ENCODE measurements around the gene KCTD15. TPM values are rescaled to one million over a fixed set of nuclear protein-coding genes. Genes with fewer than 3 reads are reported as not detected.

The KCTD15 gene
- total and polyA plus RNA-seq, 5 donors from 2014 or later = 0.28 to 1.3 (median 0.72) TPM; not detected in 1

GRCh38 chr19:33819880-33820781 lies 23.5 kb downstream of the KCTD15 start:
- no peaks in the 10 kb centered on the region for H3K36me3 ChIP-seq (ENCODE audit: control insufficient read depth, insufficient read depth, low read length)
- Mint-ChIP-seq H3K4me3 (peak overlapping the region; percentile 38 to 72 (median 54)), H3K9me3 (peaks cover 0 to 2% (median 0%) of the 10 kb centered on the region in 7 donors), H3K36me3 (no peaks in the 10 kb centered on the region), H3K4me1 (peaks cover 0 to 17% (median 10%) of the 10 kb centered on the region in 4 donors), H3K27ac (no peak overlapping the region), H3K27me3 (peaks cover 24% of the 10 kb centered on the region)
- peak overlapping the region; percentile 41 for H3K4me3 ChIP-seq (ENCODE audit: low read depth, low read length)
- no peaks in the 10 kb centered on the region for H3K27me3 ChIP-seq (ENCODE audit: control insufficient read depth, insufficient read depth, low read length)
- no peaks in the 10 kb centered on the region for H3K9me3 ChIP-seq (ENCODE audit: control insufficient read depth in 2 of 2, low read length in 2 of 2)
- no peak overlapping the region for H3K27ac ChIP-seq (ENCODE audit: insufficient read depth, low read length, poor library complexity, severe bottlenecking)
- peak; percentile 12 to 80 (median 12) for DNase-seq
- H3K4me1 ChIP-seq (ENCODE audit: control insufficient read depth, insufficient read depth, low read length, poor library complexity, severe bottlenecking) = peaks cover 18% of the 10 kb centered on the region
- ATAC-seq (ENCODE audit: low read depth in 2 of 2) = peak; percentile 68 to 71

GRCh38 chr19:33821871-33822270 lies 25.2 kb downstream of the KCTD15 start:
- DNase-seq = no peak
- H3K4me3 Mint-ChIP-seq = peak overlapping the region in 1 of 4 donors; percentile 47
- peak overlapping the region in 1 of 3 donors; percentile 5 for H3K27ac Mint-ChIP-seq

GRCh38 chr19:33823341-33823740 lies 26.7 kb downstream of the KCTD15 start:
- no peak for ATAC-seq (ENCODE audit: low read depth in 2 of 2)
- Histone ChIP-seq H3K4me3 (ENCODE audit: low read depth, low read length) (no peak overlapping the region), H3K36me3 (ENCODE audit: control insufficient read depth, insufficient read depth, low read length) (no peaks in the 10 kb centered on the region), H3K9me3 (ENCODE audit: control insufficient read depth in 2 of 2, low read length in 2 of 2) (no peaks in the 10 kb centered on the region), H3K4me1 (ENCODE audit: control insufficient read depth, insufficient read depth, low read length, poor library complexity, severe bottlenecking) (peaks cover 18% of the 10 kb centered on the region), H3K27me3 (ENCODE audit: control insufficient read depth, insufficient read depth, low read length) (no peaks in the 10 kb centered on the region), H3K27ac (ENCODE audit: insufficient read depth, low read length, poor library complexity, severe bottlenecking) (no peak overlapping the region)
- no peak overlapping the region for H3K27ac Mint-ChIP-seq
- H3K4me3 Mint-ChIP-seq = no peak overlapping the region
- H3K36me3 Mint-ChIP-seq = no peaks in the 10 kb centered on the region
- no peak for DNase-seq
- H3K9me3 Mint-ChIP-seq = no peaks in the 10 kb centered on the region
- H3K27me3 Mint-ChIP-seq = peaks cover 29% of the 10 kb centered on the region
- peaks cover 0 to 15% (median 9%) of the 10 kb centered on the region in 4 donors for H3K4me1 Mint-ChIP-seq

More at GRCh38 chr19:33821871-33822270, 25.2 kb downstream of the KCTD15 start:
- Histone ChIP-seq H3K4me3 (ENCODE audit: low read depth, low read length) (no peak overlapping the region), H3K36me3 (ENCODE audit: control insufficient read depth, insufficient read depth, low read length) (no peaks in the 10 kb centered on the region), H3K27me3 (ENCODE audit: control insufficient read depth, insufficient read depth, low read length) (no peaks in the 10 kb centered on the region), H3K27ac (ENCODE audit: insufficient read depth, low read length, poor library complexity, severe bottlenecking) (no peak overlapping the region), H3K9me3 (ENCODE audit: control insufficient read depth in 2 of 2, low read length in 2 of 2) (no peaks in the 10 kb centered on the region), H3K4me1 (ENCODE audit: control insufficient read depth, insufficient read depth, low read length, poor library complexity, severe bottlenecking) (peaks cover 18% of the 10 kb centered on the region)
- no peaks in the 10 kb centered on the region for H3K9me3 Mint-ChIP-seq
- H3K36me3 Mint-ChIP-seq = no peaks in the 10 kb centered on the region
- H3K4me1 Mint-ChIP-seq = peaks cover 0 to 16% (median 10%) of the 10 kb centered on the region in 4 donors
- H3K27me3 Mint-ChIP-seq = peaks cover 29% of the 10 kb centered on the region
- no peak for ATAC-seq (ENCODE audit: low read depth in 2 of 2)

GRCh38 chr19:33825556-33825955 lies 28.9 kb downstream of the KCTD15 start:
- ATAC-seq (ENCODE audit: low read depth in 2 of 2) (no peak), DNase-seq (no peak)
- H3K27me3 Mint-ChIP-seq = peaks cover 35% of the 10 kb centered on the region
- Histone ChIP-seq H3K27me3 (ENCODE audit: control insufficient read depth, insufficient read depth, low read length) (no peaks in the 10 kb centered on the region), H3K4me1 (ENCODE audit: control insufficient read depth, insufficient read depth, low read length, poor library complexity, severe bottlenecking) (peaks cover 4% of the 10 kb centered on the region), H3K4me3 (ENCODE audit: low read depth, low read length) (no peak overlapping the region), H3K9me3 (ENCODE audit: control insufficient read depth in 2 of 2, low read length in 2 of 2) (no peaks in the 10 kb centered on the region), H3K36me3 (ENCODE audit: control insufficient read depth, insufficient read depth, low read length) (no peaks in the 10 kb centered on the region), H3K27ac (ENCODE audit: insufficient read depth, low read length, poor library complexity, severe bottlenecking) (no peak overlapping the region)
- no peak overlapping the region for H3K27ac Mint-ChIP-seq
- no peaks in the 10 kb centered on the region for H3K36me3 Mint-ChIP-seq
- H3K4me1 Mint-ChIP-seq = peaks cover 0 to 12% (median 3%) of the 10 kb centered on the region in 4 donors
- H3K4me3 Mint-ChIP-seq = no peak overlapping the region
- H3K9me3 Mint-ChIP-seq = peaks cover 0 to 2% (median 0%) of the 10 kb centered on the region in 7 donors

GRCh38 chr19:33826521-33826920 lies 29.9 kb downstream of the KCTD15 start:
- H3K4me3 Mint-ChIP-seq = no peak overlapping the region
- no peaks in the 10 kb centered on the region for H3K36me3 Mint-ChIP-seq
- Histone ChIP-seq H3K4me3 (ENCODE audit: low read depth, low read length) (no peak overlapping the region), H3K27ac (ENCODE audit: insufficient read depth, low read length, poor library complexity, severe bottlenecking) (no peak overlapping the region), H3K4me1 (ENCODE audit: control insufficient read depth, insufficient read depth, low read length, poor library complexity, severe bottlenecking) (no peaks in the 10 kb centered on the region), H3K9me3 (ENCODE audit: control insufficient read depth in 2 of 2, low read length in 2 of 2) (no peaks in the 10 kb centered on the region), H3K27me3 (ENCODE audit: control insufficient read depth, insufficient read depth, low read length) (no peaks in the 10 kb centered on the region), H3K36me3 (ENCODE audit: control insufficient read depth, insufficient read depth, low read length) (no peaks in the 10 kb centered on the region)
- peaks cover 0 to 12% (median 0%) of the 10 kb centered on the region in 4 donors for H3K4me1 Mint-ChIP-seq
- H3K27me3 Mint-ChIP-seq = peaks cover 29% of the 10 kb centered on the region
- no peak for DNase-seq
- H3K27ac Mint-ChIP-seq = no peak overlapping the region
- no peak for ATAC-seq (ENCODE audit: low read depth in 2 of 2)
- peaks cover 0 to 2% (median 0%) of the 10 kb centered on the region in 7 donors for H3K9me3 Mint-ChIP-seq

- Mint-ChIP-seq H3K27me3 (peaks cover 17% of the 10 kb centered on the region), H3K4me1 (no peaks in the 10 kb centered on the region), H3K4me3 (no peak overlapping the region), H3K9me3 (peaks cover 0 to 2% (median 0%) of the 10 kb centered on the region in 7 donors), H3K36me3 (no peaks in the 10 kb centered on the region), H3K27ac (no peak overlapping the region)
- ATAC-seq (ENCODE audit: low read depth in 2 of 2) (no peak), DNase-seq (no peak)
- no peak overlapping the region for H3K27ac ChIP-seq (ENCODE audit: insufficient read depth, low read length, poor library complexity, severe bottlenecking)
- no peaks in the 10 kb centered on the region for H3K9me3 ChIP-seq (ENCODE audit: control insufficient read depth in 2 of 2, low read length in 2 of 2)
- no peak overlapping the region for H3K4me3 ChIP-seq (ENCODE audit: low read depth, low read length)
- no peaks in the 10 kb centered on the region for H3K4me1 ChIP-seq (ENCODE audit: control insufficient read depth, insufficient read depth, low read length, poor library complexity, severe bottlenecking)
- H3K36me3 ChIP-seq (ENCODE audit: control insufficient read depth, insufficient read depth, low read length) = no peaks in the 10 kb centered on the region
- no peaks in the 10 kb centered on the region for H3K27me3 ChIP-seq (ENCODE audit: control insufficient read depth, insufficient read depth, low read length)
These were observed 31.8 kb downstream of the KCTD15 start for GRCh38 chr19:33828266-33829075.

- Histone ChIP-seq H3K27me3 (ENCODE audit: control insufficient read depth, insufficient read depth, low read length) (no peaks in the 10 kb centered on the region), H3K4me1 (ENCODE audit: control insufficient read depth, insufficient read depth, low read length, poor library complexity, severe bottlenecking) (no peaks in the 10 kb centered on the region), H3K9me3 (ENCODE audit: control insufficient read depth in 2 of 2, low read length in 2 of 2) (no peaks in the 10 kb centered on the region), H3K27ac (ENCODE audit: insufficient read depth, low read length, poor library complexity, severe bottlenecking) (no peak overlapping the region), H3K36me3 (ENCODE audit: control insufficient read depth, insufficient read depth, low read length) (no peaks in the 10 kb centered on the region), H3K4me3 (ENCODE audit: low read depth, low read length) (no peak overlapping the region)
- peaks cover 0 to 2% (median 0%) of the 10 kb centered on the region in 7 donors for H3K9me3 Mint-ChIP-seq
- no peaks in the 10 kb centered on the region for H3K4me1 Mint-ChIP-seq
- peaks cover 26% of the 10 kb centered on the region for H3K27me3 Mint-ChIP-seq
- no peak for ATAC-seq (ENCODE audit: low read depth in 2 of 2)
- no peak overlapping the region for H3K27ac Mint-ChIP-seq
- no peaks in the 10 kb centered on the region for H3K36me3 Mint-ChIP-seq
- no peak for DNase-seq
- H3K4me3 Mint-ChIP-seq = no peak overlapping the region
These were observed 33.6 kb downstream of the KCTD15 start for GRCh38 chr19:33830264-33830663.

Data from CD4-positive, CD25-positive, alpha-beta regulatory T cell (primary cell).